Neural crest cell (in vitro differentiated cells): ENCODE measurements around the gene POLR2E. TPM values are rescaled to one million over a fixed set of nuclear protein-coding genes. Genes with fewer than 3 reads are reported as not detected.
A peak's percentile ranks its signal among the peaks of the same experiment; 100 is the strongest.

Source experiments
- DNase-seq: peaks from one replicate; pipeline ENCODE4 v3.0.0; 2021; ENCODE audit warnings: low read depth, mixed read lengths, low spot score
- H3K27ac Mint-ChIP-seq: one replicate; pipeline ENCODE4 v1.8.0; 2021; ENCODE audit warnings: mild to moderate bottlenecking, mixed read lengths; ENCODE audit not compliant: unreplicated experiment
- H3K27me3 Mint-ChIP-seq: 2 replicates; pipeline ENCODE4 v1.8.0; 2021; ENCODE audit warnings: low read depth, mild to moderate bottlenecking, mixed read lengths
- H3K36me3 Mint-ChIP-seq: 2 replicates; pipeline ENCODE4 v1.8.0; 2021; ENCODE audit warnings: low read depth, mild to moderate bottlenecking, mixed read lengths
- H3K4me1 Mint-ChIP-seq: 2 replicates; pipeline ENCODE4 v1.8.0; 2021; ENCODE audit warnings: mixed read lengths
- H3K4me3 Mint-ChIP-seq: one replicate; pipeline ENCODE4 v1.8.0; 2021; ENCODE audit warnings: mild to moderate bottlenecking, mixed read lengths
- H3K9me3 Mint-ChIP-seq: 2 replicates; pipeline ENCODE4 v1.8.0; 2021; ENCODE audit warnings: mixed read lengths
- CTCF ChIP-seq: fragments of 200-600 bp; sonication (generic); conservative IDR thresholded peaks from 2 replicates; pipeline ENCODE4 v1.5.0; 2021; ENCODE audit warnings: antibody characterized with exemption, mild to moderate bottlenecking
- long read RNA-seq: library from polyadenylated mRNA; unstranded; transcript quantifications from one replicate; pipeline ENCODE4 v2.0.0, GENCODE V29; 2020
- total RNA-seq: library from RNA; stranded (reverse); gene quantifications from 2 replicates; pipeline ENCODE4 v1.2.1, GENCODE V29; 2021

POLR2E gene
- total RNA-seq = 256 and 257 TPM in 2 replicates
- long read RNA-seq, transcript POLR2E-213 (8 exons, 2,831 nt) = major isoform, 16 of 19 reads
- long read RNA-seq, partial matches to known transcripts = 1 of 19 reads
- long read RNA-seq, other reads (novel, unspliced or antisense) = 2 of 19 reads

GRCh38 chr19:1094978-1095701 lies at the start of gene POLR2E:
Gene POLR2E (minus strand): TSS chr19:1095375. CDS start chr19:1095315, 60 bp downstream.
- peaks cover 32% of the 10 kb centered on the region for H3K4me1 Mint-ChIP-seq
- TF ChIP-seq CTCF = no peak
- H3K9me3 Mint-ChIP-seq = no peaks in the 10 kb centered on the region
- H3K36me3 Mint-ChIP-seq = no peaks in the 10 kb centered on the region
- DNase-seq = peak; percentile 99
- H3K27ac Mint-ChIP-seq = peak within 1 kb of the TSS; percentile 84
- peak within 1 kb of the TSS; percentile 99 for H3K4me3 Mint-ChIP-seq
- H3K27me3 Mint-ChIP-seq = no peaks in the 10 kb centered on the region

GRCh38 chr19:1144741-1145140 lies 49.6 kb upstream of the POLR2E start:
- Mint-ChIP-seq H3K4me1 (peaks cover 4% of the 10 kb centered on the region), H3K4me3 (no peak overlapping the region), H3K27me3 (no peaks in the 10 kb centered on the region)

GRCh38 chr19:1143828-1144399 lies 48.7 kb upstream of the POLR2E start:
- Mint-ChIP-seq H3K27me3 (no peaks in the 10 kb centered on the region), H3K4me1 (peaks cover 4% of the 10 kb centered on the region), H3K9me3 (peaks cover 4% of the 10 kb centered on the region), H3K36me3 (peaks cover 31% of the 10 kb centered on the region), H3K27ac (no peak overlapping the region), H3K4me3 (no peak overlapping the region)
- TF ChIP-seq CTCF = no peak
- no peak for DNase-seq

More at GRCh38 chr19:1144741-1145140, 49.6 kb upstream of the POLR2E start:
- TF ChIP-seq CTCF = no peak
- peak overlapping the region; percentile 57 for H3K27ac Mint-ChIP-seq
- peaks cover 25% of the 10 kb centered on the region for H3K36me3 Mint-ChIP-seq
- peaks cover 4% of the 10 kb centered on the region for H3K9me3 Mint-ChIP-seq
- DNase-seq = no peak

GRCh38 chr19:1141944-1142343 lies 46.8 kb upstream of the POLR2E start:
- Mint-ChIP-seq H3K9me3 (peaks cover 4% of the 10 kb centered on the region), H3K27ac (no peak overlapping the region), H3K27me3 (no peaks in the 10 kb centered on the region)

More at GRCh38 chr19:1141944-1142343, 46.8 kb upstream of the POLR2E start:
- TF ChIP-seq CTCF = no peak
- H3K36me3 Mint-ChIP-seq = peaks cover 31% of the 10 kb centered on the region
- no peak for DNase-seq
- H3K4me1 Mint-ChIP-seq = peaks cover 4% of the 10 kb centered on the region
- no peak overlapping the region for H3K4me3 Mint-ChIP-seq
